PC-9 (cell line): Measurements from ENCODE around the gene FAM193A. TPM values are rescaled to one million over a fixed set of nuclear protein-coding genes. Genes with fewer than 3 reads are reported as not detected.

ENCODE experiments used
- BruUV-seq: library from RNA; stranded (reverse); fragments of 400-500 nt; replicated peaks from 2 replicates; lab custom pipeline; 2021; lab: Mats Ljungman, UMichigan
- CTCF ChIA-PET: fragments of 300-600 bp; sonication (Branson Sonifier 250); formaldehyde crosslinking; loops from one replicate; lab custom pipeline; 2022; ENCODE audit warnings: antibody characterized with exemption; lab: Charles Lee
- POLR2A ChIA-PET: fragments of 300-600 bp; sonication (Branson Sonifier 250); formaldehyde crosslinking; loops from one replicate; lab custom pipeline; 2022; ENCODE audit warnings: antibody characterized with exemption; ENCODE audit not compliant: unreplicated experiment; lab: Charles Lee
- DNase-seq, 2 experiments: peaks; one replicate each; pipeline versions ENCODE4 v3.0.0 to v3.0.0-alpha.2; 2015 to 2022; ENCODE audit warnings: mixed read lengths in 1 of 2
- H2AFZ ChIP-seq: fragments of 200-600 bp; sonication (generic); 2 replicates; pipeline ENCODE4 v1.8.1; 2017; ENCODE audit warnings: antibody characterized with exemption
- H3F3A ChIP-seq: fragments of 200-600 bp; sonication (generic); 2 replicates; pipeline ENCODE4 v1.8.1; 2017; ENCODE audit warnings: antibody characterized with exemption, mild to moderate bottlenecking, low read depth; ENCODE audit not compliant: insufficient read depth
- H3K27ac ChIP-seq: fragments of 200-600 bp; sonication (generic); 2 replicates; pipeline ENCODE4 v1.6.1; 2016; ENCODE audit warnings: mixed run types
- H3K27me3 ChIP-seq: fragments of 200-600 bp; sonication (generic); 2 replicates; pipeline ENCODE4 v1.6.1; 2016; ENCODE audit warnings: low read depth, mixed run types; ENCODE audit not compliant: insufficient read depth
- H3K36me3 ChIP-seq: fragments of 200-600 bp; sonication (generic); 2 replicates; pipeline ENCODE4 v1.6.1; 2016; ENCODE audit warnings: low read depth, mixed run types
- H3K4me1 ChIP-seq: fragments of 200-600 bp; sonication (generic); replicated peaks from 2 replicates; pipeline ENCODE4 v1.6.1; 2016; ENCODE audit warnings: mixed run types; ENCODE audit not compliant: insufficient read depth
- H3K4me2 ChIP-seq: fragments of 200-600 bp; sonication (generic); 2 replicates; pipeline ENCODE4 v1.6.1; 2017; ENCODE audit warnings: mixed run types
- H3K4me3 ChIP-seq: fragments of 200-600 bp; sonication (generic); 2 replicates; pipeline ENCODE4 v1.6.1; 2016; ENCODE audit warnings: mixed run types
- H3K79me2 ChIP-seq: fragments of 200-600 bp; sonication (generic); 2 replicates; pipeline ENCODE4 v1.6.1; 2017; ENCODE audit warnings: low read depth, mixed run types
- H3K9me2 ChIP-seq: fragments of 200-600 bp; sonication (generic); 2 replicates; pipeline ENCODE4 v1.8.1; 2017; ENCODE audit warnings: mild to moderate bottlenecking; ENCODE audit not compliant: insufficient read depth
- H3K9me3 ChIP-seq: fragments of 200-600 bp; sonication (generic); 2 replicates; pipeline ENCODE4 v1.8.1; 2016; ENCODE audit warnings: low read depth; ENCODE audit not compliant: insufficient read depth
- H4K20me1 ChIP-seq: fragments of 200-600 bp; sonication (generic); 2 replicates; pipeline ENCODE4 v1.8.1; 2017; ENCODE audit not compliant: insufficient read depth
- CTCF ChIP-seq: fragments of 200-600 bp; sonication (generic); conservative IDR thresholded peaks from 2 replicates; pipeline ENCODE4 v1.6.1; 2017; ENCODE audit warnings: mixed run types, antibody characterized with exemption, mild to moderate bottlenecking, moderate library complexity
- EZH2 ChIP-seq: fragments of 200-600 bp; sonication (generic); IDR thresholded peaks from 2 replicates; pipeline ENCODE4 v1.8.0; 2017; ENCODE audit warnings: antibody characterized with exemption, low read depth
- intact Hi-C: fragments of 100-400 bp; cut with micrococcal nuclease; formaldehyde crosslinking; loops from one replicate; pipeline ENCODE4 v1.10.0; 2022; ENCODE audit not compliant: unreplicated experiment
- total RNA-seq: library from RNA; stranded (reverse); gene quantifications from 2 replicates; pipeline ENCODE4 v1.2.3, GENCODE V29; 2021

Gene FAM193A
- total RNA-seq, 1 experiment from 2014 or later: 23.4 TPM

- Histone ChIP-seq H3K4me1 (no peaks in the 10 kb centered on the region), H3K9me2 (no peaks in the 10 kb centered on the region), H3K79me2 (peaks cover 24% of the 10 kb centered on the region; the same call in 1 of the 2 replicates), H3K27ac (no peak overlapping the region), H2AFZ (no peak overlapping the region), H3K4me2 (no peak overlapping the region), H3K27me3 (no peaks in the 10 kb centered on the region), H3K36me3 (no peaks in the 10 kb centered on the region), H3K9me3 (no peaks in the 10 kb centered on the region), H4K20me1 (peaks cover 3% of the 10 kb centered on the region; the same call in 1 of the 2 replicates), H3K4me3 (no peak overlapping the region), H3F3A (no peaks in the 10 kb centered on the region)
- ChIA-PET POLR2A (no interaction called here), CTCF (no interaction called here)
- no peak for DNase-seq
- BruUV-seq: no TSS peak
- TF ChIP-seq CTCF: no peak
- no peak for TF ChIP-seq EZH2
- intact Hi-C loops: no loop called here
These were observed 37.6 kb downstream of the FAM193A start for GRCh38 chr4:2574009-2574408.

- peaks cover 24% of the 10 kb centered on the region; the same call in 1 of the 2 replicates for H3K79me2 ChIP-seq
- H3K9me2 ChIP-seq: no peaks in the 10 kb centered on the region
- CTCF ChIA-PET: no interaction called here
- no peak overlapping the region for H3K4me2 ChIP-seq
- intact Hi-C loops: no loop called here
- no peak for TF ChIP-seq CTCF
- TF ChIP-seq EZH2: no peak
- POLR2A ChIA-PET: no interaction called here
- H3K27me3 ChIP-seq: no peaks in the 10 kb centered on the region
- H4K20me1 ChIP-seq: 0 out of 2 replicates have a peak, but pooled peaks cover 3% of the 10 kb centered on the region
- no peaks in the 10 kb centered on the region for H3K36me3 ChIP-seq
- BruUV-seq: no TSS peak
- no peaks in the 10 kb centered on the region for H3F3A ChIP-seq
- no peak overlapping the region for H3K27ac ChIP-seq
- no peak for DNase-seq
- no peaks in the 10 kb centered on the region for H3K4me1 ChIP-seq
- no peak overlapping the region for H2AFZ ChIP-seq
- H3K4me3 ChIP-seq: no peak overlapping the region
- H3K9me3 ChIP-seq: no peaks in the 10 kb centered on the region
These were observed 38.4 kb downstream of the FAM193A start for GRCh38 chr4:2574863-2575262.

GRCh38 chr4:2576290-2576689 is 39.8 kb downstream of the FAM193A start:
- TF ChIP-seq EZH2 (no peak), CTCF (no peak)
- H3K27ac ChIP-seq: no peak overlapping the region
- no peaks in the 10 kb centered on the region for H3K4me1 ChIP-seq
- H2AFZ ChIP-seq: no peak overlapping the region
- H3K4me3 ChIP-seq: no peak overlapping the region
- H3K36me3 ChIP-seq: no peaks in the 10 kb centered on the region
- no peak overlapping the region for H3K4me2 ChIP-seq
- H4K20me1 ChIP-seq: peaks cover 3% of the 10 kb centered on the region; the same call in 1 of the 2 replicates
- ChIA-PET POLR2A (no interaction called here), CTCF (no interaction called here)
- intact Hi-C loops: no loop called here
- H3K9me2 ChIP-seq: no peaks in the 10 kb centered on the region
- H3K27me3 ChIP-seq: no peaks in the 10 kb centered on the region
- BruUV-seq: no TSS peak
- no peak for DNase-seq
- H3K79me2 ChIP-seq: peaks cover 14% of the 10 kb centered on the region
- no peaks in the 10 kb centered on the region for H3K9me3 ChIP-seq
- no peaks in the 10 kb centered on the region for H3F3A ChIP-seq
